ENCODE results near the gene PLGRKT. TPM values are rescaled to one million over a fixed set of nuclear protein-coding genes. Genes with fewer than 3 reads are reported as not detected.

PLGRKT gene
- total RNA-seq, 1 experiment from 2014 or later: 30.9 TPM

DNA sequence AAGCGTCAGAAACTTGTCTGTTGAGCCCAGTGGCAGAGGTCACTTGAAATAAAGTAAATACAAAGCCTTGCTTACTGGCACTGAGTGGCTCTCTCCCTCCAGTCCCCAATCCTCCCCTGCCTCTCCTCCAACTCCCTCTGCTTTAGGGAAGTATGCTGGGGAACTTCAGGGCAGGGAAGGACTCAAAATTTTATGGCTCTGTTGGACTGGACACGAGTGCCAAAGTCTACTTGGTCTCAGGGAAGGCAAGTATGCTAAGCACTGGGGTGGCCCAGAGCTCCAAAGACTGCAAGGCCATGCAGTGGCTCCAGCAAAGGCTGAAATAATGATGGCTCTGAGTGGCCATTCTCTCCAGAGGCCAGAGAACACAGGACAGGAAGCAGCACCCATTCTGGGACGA is 9.6 kb downstream of the PLGRKT start:
- TF ChIP-seq EZH2 (IDR thresholded peaks at IDR 0.05; ENCODE audit: borderline replicate concordance, low read depth, low read length, poor library complexity, severe bottlenecking) (no peak), CTCF (conservative IDR thresholded peaks at IDR 0.05; ENCODE audit: low read depth, low read length) (no peak)
- H3K4me3 ChIP-seq (ENCODE audit: low read depth, low read length, poor library complexity, severe bottlenecking): no peak overlapping the region
- intact Hi-C loops (cut with micrococcal nuclease; ENCODE audit: unreplicated experiment): loop anchor here (5.0 to 10.0 kb wide), 3 partner anchors 433 to 1046 kb away; no protein-coding TSS in a partner anchor
- no peaks in the 10 kb centered on the region for H3K27me3 ChIP-seq (replicated peaks; ENCODE audit: insufficient read depth, low read depth, low read length, poor library complexity)
- H3K4me1 ChIP-seq (ENCODE audit: insufficient read depth, low read length, poor library complexity, severe bottlenecking): no peaks in the 10 kb centered on the region
- CTCF ChIA-PET: no interaction called here
- H3K27ac ChIP-seq (ENCODE audit: low read depth, low read length, poor library complexity, severe bottlenecking): no peak overlapping the region
- no peaks in the 10 kb centered on the region for H3K9me3 ChIP-seq (ENCODE audit: low read depth, low read length, poor library complexity, severe bottlenecking)
- no peaks in the 10 kb centered on the region for H3K36me3 ChIP-seq (ENCODE audit: insufficient read depth, low read length, poor library complexity, severe bottlenecking)
- no peak for DNase-seq (ENCODE audit: low spot score)
- BruUV-seq (replicated peaks): no TSS peak
- POLR2A ChIA-PET (ENCODE audit: low non-redundant PET): no interaction called here

- Histone ChIP-seq H3K27me3 (replicated peaks; ENCODE audit: insufficient read depth, low read depth, low read length, poor library complexity) (no peaks in the 10 kb centered on the region), H3K9me3 (ENCODE audit: low read depth, low read length, poor library complexity, severe bottlenecking) (no peaks in the 10 kb centered on the region), H3K36me3 (ENCODE audit: insufficient read depth, low read length, poor library complexity, severe bottlenecking) (no peaks in the 10 kb centered on the region), H3K4me1 (ENCODE audit: insufficient read depth, low read length, poor library complexity, severe bottlenecking) (no peaks in the 10 kb centered on the region), H3K4me3 (ENCODE audit: low read depth, low read length, poor library complexity, severe bottlenecking) (no peak overlapping the region), H3K27ac (ENCODE audit: low read depth, low read length, poor library complexity, severe bottlenecking) (no peak overlapping the region)
- intact Hi-C loops (cut with micrococcal nuclease; ENCODE audit: unreplicated experiment): loop anchor here (5.0 to 10.0 kb wide), 3 partner anchors 432 to 1045 kb away; no protein-coding TSS in a partner anchor
- TF ChIP-seq CTCF (conservative IDR thresholded peaks at IDR 0.05; ENCODE audit: low read depth, low read length) (no peak), EZH2 (IDR thresholded peaks at IDR 0.05; ENCODE audit: borderline replicate concordance, low read depth, low read length, poor library complexity, severe bottlenecking) (no peak)
- POLR2A ChIA-PET (ENCODE audit: low non-redundant PET): no interaction called here
- DNase-seq (ENCODE audit: low spot score): no peak
- CTCF ChIA-PET: interaction anchor here (1.1 kb wide), 1 partner anchor 163 kb away, joined by 3 read pairs; no protein-coding TSS in a partner anchor
- no TSS peak for BruUV-seq (replicated peaks)
Measured at GRCh38 chr9:5427005-5427404, 10.7 kb downstream of the PLGRKT start.

DNA sequence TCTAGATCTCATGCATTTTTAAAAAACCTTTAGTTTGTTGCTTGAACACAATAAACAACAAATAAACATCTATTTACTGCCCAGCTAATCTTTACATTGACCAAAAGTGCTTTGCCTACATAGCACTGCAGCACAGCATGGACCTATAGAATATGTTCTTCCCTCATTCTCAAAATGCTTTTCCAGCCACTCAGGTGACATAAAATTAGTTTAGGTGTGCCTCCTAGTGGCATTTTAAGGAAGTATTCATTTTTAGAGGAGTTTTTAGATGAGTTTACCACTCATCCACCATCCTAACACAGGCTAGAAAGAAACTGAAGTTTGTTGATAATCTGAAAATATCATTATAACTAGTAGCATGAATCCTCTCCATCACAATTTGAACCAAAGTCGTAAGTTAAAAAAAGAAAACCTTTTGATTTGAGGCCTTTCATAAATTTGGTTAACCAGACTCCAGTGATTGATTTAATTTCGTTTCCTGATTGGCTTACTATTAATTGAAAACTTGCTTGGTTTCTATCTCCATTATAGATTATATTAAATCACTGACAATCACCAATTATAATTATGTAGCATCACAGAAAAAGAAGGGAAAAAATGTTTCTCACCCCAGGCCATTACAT is 12.6 kb downstream of the PLGRKT start:
- DNase-seq (ENCODE audit: low spot score): peak; percentile 57
- intact Hi-C loops (cut with micrococcal nuclease; ENCODE audit: unreplicated experiment): loop anchor here (2.0 to 10.0 kb wide), 4 partner anchors 236 to 1043 kb away; no protein-coding TSS in a partner anchor
- Histone ChIP-seq H3K4me3 (ENCODE audit: low read depth, low read length, poor library complexity, severe bottlenecking) (no peak overlapping the region), H3K4me1 (ENCODE audit: insufficient read depth, low read length, poor library complexity, severe bottlenecking) (no peaks in the 10 kb centered on the region), H3K36me3 (ENCODE audit: insufficient read depth, low read length, poor library complexity, severe bottlenecking) (no peaks in the 10 kb centered on the region), H3K27ac (ENCODE audit: low read depth, low read length, poor library complexity, severe bottlenecking) (no peak overlapping the region), H3K27me3 (replicated peaks; ENCODE audit: insufficient read depth, low read depth, low read length, poor library complexity) (no peaks in the 10 kb centered on the region), H3K9me3 (ENCODE audit: low read depth, low read length, poor library complexity, severe bottlenecking) (no peaks in the 10 kb centered on the region)
- POLR2A ChIA-PET (ENCODE audit: low non-redundant PET): no interaction called here
- BruUV-seq (replicated peaks): no TSS peak
- CTCF ChIA-PET: no interaction called here
- TF ChIP-seq EZH2 (IDR thresholded peaks at IDR 0.05; ENCODE audit: borderline replicate concordance, low read depth, low read length, poor library complexity, severe bottlenecking) (no peak), CTCF (conservative IDR thresholded peaks at IDR 0.05; ENCODE audit: low read depth, low read length) (peak; percentile 58)
